GM13976 (cell line): ENCODE measurements around the gene FOXP1.

Experiments
- DNase-seq: peaks from one replicate; pipeline ENCODE4 v3.0.0; 2012; ENCODE audit warnings: low spot score
- in situ Hi-C: fragments of 300-500 bp; cut with MboI; formaldehyde crosslinking; loops from one replicate; pipeline ENCODE4 v1.12.0; 2022; ENCODE audit warnings: low sequenced_read_pairs, mixed read lengths, inconsistent platforms; ENCODE audit not compliant: unreplicated experiment
- TF ChIP-seq, protein P1 (sequence below): IDR thresholded peaks from 2 replicates; pipeline ENCODE4 v1.5.1; 2012; ENCODE audit warnings: borderline replicate concordance, mild to moderate bottlenecking; ENCODE audit not compliant: insufficient read depth; ENCODE audit errors: extremely low read depth, missing control alignments, control extremely low read depth

The FOXP1 gene

DNA sequence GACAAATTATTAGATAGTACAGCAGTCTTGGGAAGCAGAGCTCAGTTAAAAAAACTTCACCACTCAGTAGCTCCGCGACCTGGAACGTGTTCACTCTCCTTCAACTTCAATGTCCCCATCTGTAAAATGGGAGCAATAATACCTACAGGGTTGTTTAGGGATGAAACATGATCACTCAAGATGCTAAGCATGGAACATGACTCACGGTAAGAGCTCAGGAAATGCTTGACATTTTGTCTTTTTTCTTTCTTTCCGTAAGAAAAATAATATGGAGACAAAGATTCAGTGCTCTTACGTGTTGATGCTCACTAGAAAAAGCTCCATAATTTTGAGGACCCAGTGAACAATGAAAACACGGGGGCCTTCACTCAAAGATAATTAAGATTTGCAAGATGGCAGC is 664.4 kb downstream of the FOXP1 start:
- TF ChIP-seq, protein P1, sequence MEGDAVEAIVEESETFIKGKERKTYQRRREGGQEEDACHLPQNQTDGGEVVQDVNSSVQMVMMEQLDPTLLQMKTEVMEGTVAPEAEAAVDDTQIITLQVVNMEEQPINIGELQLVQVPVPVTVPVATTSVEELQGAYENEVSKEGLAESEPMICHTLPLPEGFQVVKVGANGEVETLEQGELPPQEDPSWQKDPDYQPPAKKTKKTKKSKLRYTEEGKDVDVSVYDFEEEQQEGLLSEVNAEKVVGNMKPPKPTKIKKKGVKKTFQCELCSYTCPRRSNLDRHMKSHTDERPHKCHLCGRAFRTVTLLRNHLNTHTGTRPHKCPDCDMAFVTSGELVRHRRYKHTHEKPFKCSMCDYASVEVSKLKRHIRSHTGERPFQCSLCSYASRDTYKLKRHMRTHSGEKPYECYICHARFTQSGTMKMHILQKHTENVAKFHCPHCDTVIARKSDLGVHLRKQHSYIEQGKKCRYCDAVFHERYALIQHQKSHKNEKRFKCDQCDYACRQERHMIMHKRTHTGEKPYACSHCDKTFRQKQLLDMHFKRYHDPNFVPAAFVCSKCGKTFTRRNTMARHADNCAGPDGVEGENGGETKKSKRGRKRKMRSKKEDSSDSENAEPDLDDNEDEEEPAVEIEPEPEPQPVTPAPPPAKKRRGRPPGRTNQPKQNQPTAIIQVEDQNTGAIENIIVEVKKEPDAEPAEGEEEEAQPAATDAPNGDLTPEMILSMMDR = no peak
- in situ Hi-C loops = no loop called here

DNA sequence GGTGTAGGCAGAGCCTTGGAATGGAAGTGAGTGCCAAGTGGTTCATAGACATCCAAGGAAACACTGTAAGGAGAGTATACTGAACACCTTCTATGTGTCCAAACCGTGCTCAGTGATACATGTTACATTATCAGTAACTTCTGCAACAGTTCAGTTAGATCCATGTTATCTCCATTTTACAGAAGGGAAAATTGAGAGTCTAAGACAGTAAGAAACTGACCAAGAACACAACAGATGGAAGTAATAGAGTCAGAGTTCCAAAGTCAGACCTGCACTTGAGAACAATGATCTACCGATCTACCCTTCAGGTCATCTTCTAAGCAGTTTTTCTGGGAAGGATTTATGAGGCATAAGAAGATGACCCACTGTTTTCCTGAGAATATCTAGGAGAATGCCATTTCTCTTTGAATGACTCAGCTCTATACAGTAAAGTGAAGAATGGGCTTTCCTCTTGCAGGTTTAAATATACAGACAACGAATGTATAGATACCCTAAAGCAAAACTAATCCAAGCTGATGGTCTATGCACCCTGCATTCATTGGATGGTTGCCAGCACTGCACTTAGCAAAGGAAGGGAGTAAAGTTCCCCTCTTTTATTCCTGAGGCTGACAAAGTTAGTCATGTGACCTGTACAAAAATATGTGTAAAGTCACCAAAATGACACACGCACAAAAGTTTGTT is 667.0 kb downstream of the FOXP1 start:
- DNase-seq = no peak
- TF ChIP-seq, protein P1 = no peak
- in situ Hi-C loops = no loop called here

More for the DNA sequence above, 664.4 kb downstream of the FOXP1 start:
- DNase-seq = no peak

DNA sequence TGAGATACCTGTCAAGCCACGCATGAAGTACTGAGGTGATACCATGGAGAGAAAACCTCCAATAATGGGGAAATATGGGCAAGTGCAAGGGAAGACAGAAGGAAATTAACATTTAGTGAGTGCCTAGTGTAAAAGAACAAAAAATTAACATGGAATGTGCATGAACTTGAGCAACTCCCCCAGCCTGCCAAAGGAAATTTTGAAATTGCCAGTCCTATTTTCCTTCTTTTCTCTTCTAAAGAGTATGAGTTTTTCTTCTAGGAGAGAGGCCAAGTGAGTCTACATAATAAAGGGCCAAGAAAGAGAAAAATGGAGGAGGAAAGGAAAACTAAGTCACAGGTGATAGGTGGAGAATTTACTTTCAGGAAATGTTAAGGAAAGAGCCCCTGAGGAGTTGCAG is 668.7 kb downstream of the FOXP1 start:
- in situ Hi-C loops = no loop called here
- TF ChIP-seq, protein P1 = no peak
- DNase-seq = no peak

DNA sequence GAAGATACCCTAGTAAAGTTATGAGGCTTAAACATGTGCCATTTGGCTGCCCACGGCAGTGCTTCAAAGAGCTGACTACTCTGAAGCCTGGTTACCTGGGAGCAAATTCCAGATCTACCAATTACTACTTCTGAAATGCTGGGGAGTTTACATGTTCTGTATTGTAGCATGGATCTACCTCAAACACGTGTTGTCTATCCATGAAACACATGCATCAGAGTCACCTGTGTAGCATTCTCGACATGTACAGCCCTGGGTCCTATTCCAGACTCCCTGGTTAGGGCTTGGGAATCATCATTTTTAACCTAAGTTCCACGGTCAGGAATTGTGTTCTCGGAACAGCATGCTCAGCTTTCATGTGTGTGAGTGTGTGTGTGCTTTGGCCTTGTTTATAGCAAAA is 671.8 kb downstream of the FOXP1 start:
- in situ Hi-C loops = no loop called here
- DNase-seq = no peak
- TF ChIP-seq, protein P1 = no peak

DNA sequence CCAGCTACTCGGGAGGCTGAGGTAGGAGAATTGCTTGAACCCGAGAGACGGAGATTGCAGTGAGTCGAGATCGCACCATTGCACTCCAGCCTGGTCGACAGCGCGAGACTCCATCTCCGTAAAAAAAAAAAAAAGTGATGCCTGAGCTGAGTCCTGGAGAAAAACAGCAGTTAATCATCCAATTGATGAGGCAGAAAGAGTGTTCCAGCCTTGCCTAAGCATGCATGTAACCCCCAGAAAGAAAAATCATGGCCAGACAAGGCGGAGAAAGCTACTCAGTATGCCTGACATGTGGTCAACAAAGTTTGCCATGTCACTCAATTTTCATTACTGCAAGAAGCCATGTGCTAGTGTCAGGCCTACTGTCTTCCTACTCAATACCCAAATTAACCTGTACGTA is 678.0 kb downstream of the FOXP1 start:
- in situ Hi-C loops = no loop called here
- DNase-seq = no peak
- TF ChIP-seq, protein P1 = no peak
